ENCODE results near the gene C5orf15.

C5orf15 gene

GRCh38 chr5:134003817-134004625, 35.6 kb upstream of the C5orf15 start:
- TF ChIP-seq CTCF (conservative IDR thresholded peaks at IDR 0.05; ENCODE audit: control insufficient read depth, insufficient read depth, low read depth, low read length), result no peak
- peak; percentile 54 for DNase-seq (ENCODE audit: low read depth)
- peak overlapping the region; percentile 82 for H3K4me3 ChIP-seq (ENCODE audit: control insufficient read depth, low read depth, low read length)

DNA sequence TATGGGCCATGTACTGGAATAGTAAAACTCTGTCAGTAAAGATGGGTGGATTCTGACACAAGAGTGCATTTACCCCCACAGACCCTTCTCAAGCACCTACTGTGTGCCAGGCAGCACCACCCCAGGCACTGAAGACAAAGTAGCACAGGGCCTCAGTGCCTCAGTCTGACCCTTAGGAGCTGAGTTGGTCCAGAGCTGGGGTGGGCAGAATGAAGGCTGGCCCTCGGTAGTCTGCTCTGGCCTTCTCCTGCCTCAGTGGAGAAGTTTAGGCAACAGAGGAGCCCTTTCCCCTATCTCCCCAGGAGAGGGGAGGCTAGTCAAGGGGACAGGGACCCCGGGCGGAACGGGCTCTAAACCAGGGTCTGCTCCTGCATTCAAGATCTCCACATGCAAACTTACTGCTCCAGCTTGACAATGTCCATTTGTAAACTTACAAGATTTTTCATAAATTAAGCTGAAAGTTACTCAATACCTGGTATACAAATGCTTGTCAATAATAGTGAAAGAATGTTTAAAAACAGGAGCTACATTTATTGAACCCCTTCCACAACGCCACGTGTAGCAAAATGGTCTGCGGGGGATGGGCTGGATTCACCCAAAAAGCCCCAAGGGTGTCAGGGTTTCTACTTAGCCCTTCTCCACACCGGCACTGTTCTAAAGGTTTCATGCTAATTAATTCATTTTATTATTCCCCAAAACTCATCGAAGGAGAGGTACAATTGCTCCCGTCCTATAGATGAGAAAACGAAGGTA, 34.8 kb upstream of the C5orf15 start:
- DNase-seq (ENCODE audit: low read depth), result no peak
- TF ChIP-seq CTCF (conservative IDR thresholded peaks at IDR 0.05; ENCODE audit: control insufficient read depth, insufficient read depth, low read depth, low read length), result no peak
- peak overlapping the region; percentile 82 for H3K4me3 ChIP-seq (ENCODE audit: control insufficient read depth, low read depth, low read length)

GRCh38 chr5:134001938-134002731, 33.7 kb upstream of the C5orf15 start:
- no peak for TF ChIP-seq CTCF (conservative IDR thresholded peaks at IDR 0.05; ENCODE audit: control insufficient read depth, insufficient read depth, low read depth, low read length)

GRCh38 chr5:134000696-134001453, 32.5 kb upstream of the C5orf15 start:
- no peak overlapping the region for H3K4me3 ChIP-seq (ENCODE audit: control insufficient read depth, low read depth, low read length)
- no peak for DNase-seq (ENCODE audit: low read depth)
- TF ChIP-seq CTCF (conservative IDR thresholded peaks at IDR 0.05; ENCODE audit: control insufficient read depth, insufficient read depth, low read depth, low read length), result no peak

More at GRCh38 chr5:134001938-134002731, 33.7 kb upstream of the C5orf15 start:
- DNase-seq (ENCODE audit: low read depth), result no peak
- peak overlapping the region; percentile 1 for H3K4me3 ChIP-seq (ENCODE audit: control insufficient read depth, low read depth, low read length)

GRCh38 chr5:134000091-134000511, 31.7 kb upstream of the C5orf15 start:
- no peak for DNase-seq (ENCODE audit: low read depth)
- TF ChIP-seq CTCF (conservative IDR thresholded peaks at IDR 0.05; ENCODE audit: control insufficient read depth, insufficient read depth, low read depth, low read length), result no peak
- H3K4me3 ChIP-seq (ENCODE audit: control insufficient read depth, low read depth, low read length), result no peak overlapping the region

DNA sequence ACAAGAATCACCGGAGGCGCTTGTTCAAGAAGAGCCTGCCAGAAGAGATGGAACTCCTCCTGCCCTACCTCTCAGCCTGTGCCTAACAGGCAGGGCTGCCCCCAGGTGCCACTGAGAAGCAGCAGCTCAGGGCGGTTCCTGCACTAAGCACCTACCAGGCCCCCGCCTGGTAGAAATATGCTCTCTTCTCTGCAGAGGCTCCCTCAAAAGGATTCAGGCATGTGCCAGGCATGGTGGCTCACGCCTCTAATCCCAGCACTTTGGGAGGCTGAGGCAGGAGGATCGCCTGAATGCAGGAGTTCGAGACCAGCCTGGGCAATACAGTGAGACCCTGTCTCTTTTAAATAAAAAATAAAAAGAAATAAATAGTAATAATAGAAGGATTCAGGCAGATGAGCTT, 30.4 kb upstream of the C5orf15 start:
- H3K4me3 ChIP-seq (ENCODE audit: control insufficient read depth, low read depth, low read length), result no peak overlapping the region
- no peak for DNase-seq (ENCODE audit: low read depth)
- no peak for TF ChIP-seq CTCF (conservative IDR thresholded peaks at IDR 0.05; ENCODE audit: control insufficient read depth, insufficient read depth, low read depth, low read length)
